Liver (tissue), 9 donors: ENCODE results near the gene GSPT1. TPM values are rescaled to one million over a fixed set of nuclear protein-coding genes. Genes with fewer than 3 reads are reported as not detected.

Source experiments
- DNase-seq: peaks from one replicate; pipeline ENCODE4 v3.0.0-alpha.2; 2017; ENCODE audit warnings: low spot score
- H3K27ac ChIP-seq, 2 donors: one replicate each; pipeline ENCODE4 v1.7.0; 2013; ENCODE audit warnings: inconsistent platforms in 2 of 2, low read length in 2 of 2, control low read depth in 1 of 2, low read depth in 1 of 2, mild to moderate bottlenecking in 1 of 2
- H3K27me3 ChIP-seq, 4 donors: one replicate each; pipeline versions ENCODE4 v1.6.1 to v1.7.0; 2013; ENCODE audit warnings: low read length in 3 of 4, inconsistent platforms in 1 of 4, mild to moderate bottlenecking in 1 of 4, moderate library complexity in 1 of 4; ENCODE audit not compliant: control insufficient read depth in 4 of 4, insufficient read depth in 4 of 4
- H3K36me3 ChIP-seq, 4 donors: one replicate each; pipeline versions ENCODE4 v1.6.1 to v1.7.0; 2013; ENCODE audit warnings: low read length in 3 of 4, mild to moderate bottlenecking in 3 of 4, low read depth in 1 of 4, moderate library complexity in 1 of 4; ENCODE audit not compliant: control insufficient read depth in 4 of 4, insufficient read depth in 3 of 4
- H3K4me1 ChIP-seq, 4 donors: one replicate each; pipeline versions ENCODE4 v1.6.1 to v1.7.0; 2013; ENCODE audit warnings: low read length in 3 of 4, mild to moderate bottlenecking in 3 of 4, moderate library complexity in 1 of 4; ENCODE audit not compliant: control insufficient read depth in 4 of 4, insufficient read depth in 4 of 4
- H3K4me3 ChIP-seq, 3 donors: one replicate each; pipeline versions ENCODE4 v1.6.1 to v1.7.0; 2013; ENCODE audit warnings: low read length in 3 of 3, control low read depth in 1 of 3, low read depth in 1 of 3, mild to moderate bottlenecking in 1 of 3
- H3K9ac ChIP-seq, 2 donors: one replicate each; pipeline ENCODE4 v1.7.0; 2013; ENCODE audit warnings: low read length in 2 of 2, mild to moderate bottlenecking in 2 of 2, moderate library complexity in 2 of 2, control low read depth in 1 of 2, low read depth in 1 of 2
- H3K9me3 ChIP-seq, 4 donors: one replicate each; pipeline versions ENCODE4 v1.6.1 to v1.7.0; 2013; ENCODE audit warnings: low read length in 3 of 4; ENCODE audit not compliant: control insufficient read depth in 4 of 4
- EGR1 ChIP-seq, 2 donors: IDR thresholded peaks; 2 replicates each; pipeline ENCODE4 v1.6.1; 2016 to 2018; ENCODE audit warnings: antibody characterized with exemption in 2 of 2, low read depth in 2 of 2
- FOXA1 ChIP-seq: IDR thresholded peaks from 2 replicates; pipeline ENCODE4 v1.6.1; 2016; ENCODE audit warnings: antibody characterized with exemption
- FOXA2 ChIP-seq: IDR thresholded peaks from 2 replicates; pipeline ENCODE4 v1.6.1; 2016; ENCODE audit warnings: antibody characterized with exemption
- GABPA ChIP-seq, 2 donors: IDR thresholded peaks in 1 of 2; conservative IDR thresholded peaks in 1 of 2; 2 replicates each; pipeline ENCODE4 v1.6.1; 2016; ENCODE audit warnings: antibody characterized with exemption in 2 of 2, mild to moderate bottlenecking in 1 of 2, moderate library complexity in 1 of 2
- HNF4G ChIP-seq: IDR thresholded peaks from 2 replicates; pipeline ENCODE4 v1.6.1; 2016; ENCODE audit warnings: antibody characterized with exemption
- JUND ChIP-seq, 2 donors: IDR thresholded peaks; 2 replicates each; pipeline ENCODE4 v1.6.1; 2016; ENCODE audit warnings: antibody characterized with exemption in 2 of 2
- RAD21 ChIP-seq, 2 donors: IDR thresholded peaks; 2 replicates each; pipeline ENCODE4 v1.6.1; 2016; ENCODE audit warnings: antibody characterized with exemption in 2 of 2, mild to moderate bottlenecking in 2 of 2
- SP1 ChIP-seq: IDR thresholded peaks from 2 replicates; pipeline ENCODE4 v1.6.1; 2018; ENCODE audit warnings: antibody characterized with exemption, mild to moderate bottlenecking
- YY1 ChIP-seq: IDR thresholded peaks from 2 replicates; pipeline ENCODE4 v1.6.1; 2016; ENCODE audit warnings: antibody characterized with exemption, mild to moderate bottlenecking
- WGBS: extraction: QIAGEN DNeasy Blood & Tissue Kit; methylation state at CpG from one replicate; pipeline ENCODE4 v1.1.7; 2013; 5-methylcytosine and 5-hydroxymethylcytosine counted together
- polyA plus RNA-seq, 2 donors: library from polyadenylated mRNA; stranded (reverse) in 1 of 2; unstranded in 1 of 2; fragments of 200-250 nt in 1 of 2; fragments of >200 nt in 1 of 2; fragmentation: Nextera tagmentation in 1 of 2; extraction: Ambion mirVana in 1 of 2; gene quantifications; one replicate each; pipeline versions ENCODE4 v1.2.1 to v1.2.3, GENCODE V29; 2013 to 2015
- total RNA-seq, 2 donors: library from RNA; depleted of rRNA; stranded (reverse); fragments of >200 nt; gene quantifications; one replicate each; pipeline ENCODE4 v1.2.3, GENCODE V29; 2014
- TF ChIP-seq, protein P1 (sequence below): IDR thresholded peaks from 2 replicates; pipeline ENCODE4 v1.6.1; 2016; ENCODE audit warnings: antibody characterized with exemption
- TF ChIP-seq, protein P2 (sequence below): fragments of 150-350 bp; IDR thresholded peaks from 2 replicates; pipeline ENCODE4 v1.5.1; 2017; ENCODE audit warnings: improper control_type of control experiment, low read depth, low read length; ENCODE audit not compliant: missing input control
- TF ChIP-seq, protein P3 (sequence below): IDR thresholded peaks from 2 replicates; pipeline ENCODE4 v1.6.1; 2016; ENCODE audit warnings: antibody characterized with exemption
- donor health status: healthy.
- donor health status: healthy.
- donor health status: healthy.
- donor health status: healthy.
- donor health status: healthy.

Gene GSPT1
- total and polyA plus RNA-seq, 4 donors: 24.2 to 67.6 (median 41.9) TPM

DNA sequence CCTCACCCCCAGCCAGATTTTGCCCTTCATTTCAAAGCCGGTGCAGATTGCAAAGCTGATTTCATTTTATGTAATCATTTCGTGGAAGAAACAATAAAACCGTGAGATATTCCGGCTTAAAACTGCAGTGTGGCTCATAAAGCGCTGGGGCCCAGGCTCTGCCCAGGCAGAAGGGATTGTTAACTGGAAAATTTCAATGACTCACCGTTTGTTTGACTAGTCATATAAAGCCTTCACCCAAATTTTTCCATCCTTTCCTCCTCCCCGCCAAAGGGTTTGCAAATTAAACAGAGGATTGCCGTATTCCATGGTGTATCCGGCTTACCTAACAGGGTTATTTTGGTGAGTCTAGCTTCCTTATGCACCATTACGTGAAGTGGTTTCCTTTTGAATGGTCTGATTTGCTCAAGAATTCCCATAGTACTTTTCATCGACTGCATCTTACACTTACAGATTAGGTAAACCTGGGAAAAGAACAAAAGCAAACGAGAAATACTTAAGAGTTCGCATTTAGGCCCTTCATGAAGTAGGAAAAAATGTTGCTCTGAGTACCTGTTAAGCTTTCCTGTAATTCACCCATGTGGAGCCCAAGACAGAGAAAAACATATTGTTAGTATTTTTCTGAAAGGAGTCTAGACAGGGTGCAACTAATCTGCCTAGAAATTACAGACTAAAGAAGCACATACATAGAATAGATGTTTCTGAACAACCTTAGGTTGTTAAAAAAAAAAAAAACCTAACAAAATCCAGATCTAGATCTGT, 949 bp upstream of the GSPT1 start:
- no peaks in the 10 kb centered on the region for H3K9me3 ChIP-seq
- peak overlapping the region; percentile 42 to 85 for H3K9ac ChIP-seq
- TF ChIP-seq FOXA2: no peak
- peak; percentile 29 to 70 for TF ChIP-seq JUND (IDR thresholded peaks at IDR 0.05)
- TF ChIP-seq, protein P1, sequence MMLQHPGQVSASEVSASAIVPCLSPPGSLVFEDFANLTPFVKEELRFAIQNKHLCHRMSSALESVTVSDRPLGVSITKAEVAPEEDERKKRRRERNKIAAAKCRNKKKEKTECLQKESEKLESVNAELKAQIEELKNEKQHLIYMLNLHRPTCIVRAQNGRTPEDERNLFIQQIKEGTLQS: peak; percentile 46
- WGBS: 64% methylated on average over 13 of the region's 13 CpGs
- H3K27me3 ChIP-seq: no peaks in the 10 kb centered on the region
- peak overlapping the region; percentile 52 to 78 (median 61) for H3K4me3 ChIP-seq
- DNase-seq: no peak
- peak overlapping the region; percentile 72 to 80 for H3K27ac ChIP-seq
- H3K4me1 ChIP-seq: peaks cover 0 to 33% (median 26%) of the 10 kb centered on the region in 4 donors
- no peaks in the 10 kb centered on the region for H3K36me3 ChIP-seq

DNA sequence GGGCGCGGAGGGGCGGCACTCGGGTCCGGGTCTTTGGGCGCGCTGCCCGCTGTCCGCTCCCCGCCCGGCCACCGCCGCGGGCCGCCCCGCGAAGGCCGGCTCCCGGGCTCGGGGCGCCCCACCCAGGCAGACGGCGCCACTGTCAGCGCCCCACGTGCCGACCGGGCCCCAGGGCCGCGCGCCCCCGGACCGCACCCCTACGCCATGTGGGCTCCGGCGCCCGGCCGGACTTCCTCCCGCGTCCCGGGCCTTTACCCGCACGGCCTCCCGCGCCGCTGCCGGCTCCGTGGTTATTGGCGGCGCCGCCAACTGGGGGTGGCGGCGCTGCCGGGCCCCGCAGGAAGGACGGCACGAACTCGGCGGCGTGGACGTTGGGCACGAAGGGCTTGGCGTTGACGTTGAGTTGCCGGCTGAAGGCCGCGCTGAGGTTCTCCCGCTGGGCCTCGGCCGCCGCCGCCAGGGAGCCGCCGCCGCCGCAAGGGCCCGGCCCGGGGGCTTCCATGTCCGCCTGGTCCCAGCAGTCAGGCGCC, 577 bp downstream of the GSPT1 start:
- H3K9me3 ChIP-seq: no peaks in the 10 kb centered on the region
- peak overlapping the region in 1 of 2 donors; percentile 50 for H3K9ac ChIP-seq
- H3K4me3 ChIP-seq: peak overlapping the region; percentile 87 to 98 (median 87)
- no peaks in the 10 kb centered on the region for H3K36me3 ChIP-seq
- peak overlapping the region; percentile 82 to 96 for H3K27ac ChIP-seq
- under 1% methylated on average over 79 of the region's 79 CpGs for WGBS
- H3K4me1 ChIP-seq: peaks cover 2 to 39% (median 34%) of the 10 kb centered on the region in 4 donors
- DNase-seq: peak; percentile 52
- TF ChIP-seq EGR1 (IDR thresholded peaks at IDR 0.05; ENCODE audit: low read depth in 2 of 2): no peak
- TF ChIP-seq, protein P2, sequence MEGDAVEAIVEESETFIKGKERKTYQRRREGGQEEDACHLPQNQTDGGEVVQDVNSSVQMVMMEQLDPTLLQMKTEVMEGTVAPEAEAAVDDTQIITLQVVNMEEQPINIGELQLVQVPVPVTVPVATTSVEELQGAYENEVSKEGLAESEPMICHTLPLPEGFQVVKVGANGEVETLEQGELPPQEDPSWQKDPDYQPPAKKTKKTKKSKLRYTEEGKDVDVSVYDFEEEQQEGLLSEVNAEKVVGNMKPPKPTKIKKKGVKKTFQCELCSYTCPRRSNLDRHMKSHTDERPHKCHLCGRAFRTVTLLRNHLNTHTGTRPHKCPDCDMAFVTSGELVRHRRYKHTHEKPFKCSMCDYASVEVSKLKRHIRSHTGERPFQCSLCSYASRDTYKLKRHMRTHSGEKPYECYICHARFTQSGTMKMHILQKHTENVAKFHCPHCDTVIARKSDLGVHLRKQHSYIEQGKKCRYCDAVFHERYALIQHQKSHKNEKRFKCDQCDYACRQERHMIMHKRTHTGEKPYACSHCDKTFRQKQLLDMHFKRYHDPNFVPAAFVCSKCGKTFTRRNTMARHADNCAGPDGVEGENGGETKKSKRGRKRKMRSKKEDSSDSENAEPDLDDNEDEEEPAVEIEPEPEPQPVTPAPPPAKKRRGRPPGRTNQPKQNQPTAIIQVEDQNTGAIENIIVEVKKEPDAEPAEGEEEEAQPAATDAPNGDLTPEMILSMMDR: peak; percentile 5
- no peaks in the 10 kb centered on the region for H3K27me3 ChIP-seq

DNA sequence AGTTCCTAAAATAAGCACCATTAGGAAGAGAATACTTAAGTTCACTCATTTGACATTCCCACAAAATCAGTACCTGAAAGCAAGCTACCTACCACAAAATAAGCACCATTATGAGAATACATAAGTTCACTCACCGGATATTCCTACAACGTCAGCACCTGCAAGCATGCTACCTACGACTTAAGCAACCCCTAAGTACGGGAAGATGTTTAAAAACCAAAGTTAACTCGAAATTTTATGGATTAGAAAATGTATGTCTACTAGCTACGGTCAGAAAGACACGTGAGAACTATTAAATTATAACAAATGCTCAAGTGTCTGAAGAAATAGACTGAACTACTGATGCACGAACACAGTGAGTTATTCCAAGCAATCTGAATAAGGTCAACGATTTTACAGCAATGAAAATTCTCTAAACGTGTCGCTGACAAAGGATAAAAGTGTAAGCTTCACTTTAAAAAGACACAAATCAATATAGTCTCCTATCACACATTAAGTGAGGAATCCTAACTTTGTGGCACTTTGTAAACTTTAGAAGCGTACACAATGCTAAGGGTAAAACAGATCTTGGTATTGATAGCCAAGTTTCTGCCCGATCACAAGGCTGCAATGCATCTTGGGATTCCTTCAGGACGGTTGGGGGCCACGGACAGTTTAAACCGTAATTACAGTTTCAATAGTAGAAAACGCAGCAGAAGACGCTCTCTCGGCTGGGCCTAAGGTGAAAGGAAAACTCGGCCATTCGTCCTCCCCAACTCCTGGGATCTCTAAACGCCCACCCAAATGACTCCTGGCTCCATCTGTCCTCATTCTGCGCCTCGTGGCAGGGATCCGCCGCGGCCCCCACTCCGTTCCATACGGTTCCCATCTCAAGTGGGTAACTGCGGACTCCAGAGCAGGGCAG, 1.3 kb downstream of the GSPT1 start:
- H3K4me3 ChIP-seq: peak overlapping the region; percentile 87 to 98 (median 87)
- peak; percentile 51 for DNase-seq
- H3K27me3 ChIP-seq: no peaks in the 10 kb centered on the region
- peak overlapping the region; percentile 82 to 96 for H3K27ac ChIP-seq
- WGBS: 2% methylated on average over 30 of the region's 30 CpGs
- no peaks in the 10 kb centered on the region for H3K9me3 ChIP-seq
- peak overlapping the region; percentile 50 to 66 for H3K9ac ChIP-seq
- no peaks in the 10 kb centered on the region for H3K36me3 ChIP-seq
- peaks cover 2 to 46% (median 34%) of the 10 kb centered on the region in 4 donors for H3K4me1 ChIP-seq
- TF ChIP-seq GABPA (IDR thresholded peaks at IDR 0.05 in 1 of 2, conservative IDR thresholded peaks at IDR 0.05 in 1 of 2): peak in 1 of 2 donors; percentile 34
- TF ChIP-seq RAD21 (IDR thresholded peaks at IDR 0.05): no peak
- TF ChIP-seq, protein P1: no peak
- TF ChIP-seq, protein P2: no peak
- no peak for TF ChIP-seq FOXA1
- TF ChIP-seq HNF4G: no peak
- peak; percentile 14 for TF ChIP-seq YY1
- TF ChIP-seq, protein P3, sequence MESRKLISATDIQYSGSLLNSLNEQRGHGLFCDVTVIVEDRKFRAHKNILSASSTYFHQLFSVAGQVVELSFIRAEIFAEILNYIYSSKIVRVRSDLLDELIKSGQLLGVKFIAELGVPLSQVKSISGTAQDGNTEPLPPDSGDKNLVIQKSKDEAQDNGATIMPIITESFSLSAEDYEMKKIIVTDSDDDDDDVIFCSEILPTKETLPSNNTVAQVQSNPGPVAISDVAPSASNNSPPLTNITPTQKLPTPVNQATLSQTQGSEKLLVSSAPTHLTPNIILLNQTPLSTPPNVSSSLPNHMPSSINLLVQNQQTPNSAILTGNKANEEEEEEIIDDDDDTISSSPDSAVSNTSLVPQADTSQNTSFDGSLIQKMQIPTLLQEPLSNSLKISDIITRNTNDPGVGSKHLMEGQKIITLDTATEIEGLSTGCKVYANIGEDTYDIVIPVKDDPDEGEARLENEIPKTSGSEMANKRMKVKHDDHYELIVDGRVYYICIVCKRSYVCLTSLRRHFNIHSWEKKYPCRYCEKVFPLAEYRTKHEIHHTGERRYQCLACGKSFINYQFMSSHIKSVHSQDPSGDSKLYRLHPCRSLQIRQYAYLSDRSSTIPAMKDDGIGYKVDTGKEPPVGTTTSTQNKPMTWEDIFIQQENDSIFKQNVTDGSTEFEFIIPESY: no peak
- TF ChIP-seq SP1: no peak
- TF ChIP-seq EGR1 (IDR thresholded peaks at IDR 0.05; ENCODE audit: low read depth in 2 of 2): no peak
